ENCODE data around the gene ELN. TPM values are rescaled to one million over a fixed set of nuclear protein-coding genes. Genes with fewer than 3 reads are reported as not detected.

ELN gene
- total and polyA plus RNA-seq, 2 donors (not counting 1 experiment from before 2014, with no cell fraction given), result not detected

DNA sequence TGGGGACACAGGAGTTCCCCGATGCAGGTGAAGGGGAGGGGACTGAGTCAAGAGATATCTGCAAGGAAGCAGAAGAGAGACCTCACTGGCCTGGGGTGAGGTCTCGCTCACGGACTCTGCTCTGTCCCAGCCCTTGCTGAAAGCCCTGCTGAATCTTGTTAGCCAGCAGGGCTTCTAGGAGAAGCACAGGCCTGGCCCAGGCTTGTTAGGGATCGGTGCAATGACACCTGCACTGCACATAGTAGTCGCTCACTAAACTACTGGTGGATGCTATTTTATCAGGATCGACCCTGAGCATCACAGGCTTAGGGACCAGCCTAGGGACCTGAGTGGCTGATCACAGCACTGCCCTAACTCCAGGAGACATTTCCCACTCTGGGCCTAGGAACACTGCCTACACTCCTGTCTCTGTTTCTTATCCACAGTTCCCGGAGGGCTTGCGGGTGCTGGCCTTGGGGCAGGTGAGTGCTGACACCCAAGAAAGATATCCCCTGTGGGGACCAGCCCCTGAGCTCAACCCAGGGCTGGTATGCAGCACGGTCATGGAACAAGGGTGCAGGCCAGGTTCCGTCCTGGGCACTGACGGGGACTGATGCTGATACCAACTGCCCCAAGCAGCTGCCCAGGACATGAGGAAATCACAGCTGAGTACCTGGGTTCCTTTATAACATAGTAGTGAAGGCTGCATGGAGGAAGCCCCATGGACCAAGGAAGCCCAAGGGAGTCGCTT is 13.0 kb downstream of the ELN start:
- H3K27me3 ChIP-seq (replicated peaks in 1 of 4; ENCODE audit: control extremely low read depth in 1 of 4, control insufficient read depth in 3 of 4, insufficient read depth in 4 of 4, low read length in 3 of 4), result no peaks in the 10 kb centered on the region
- ChIA-PET POLR2A (no interaction called here), CTCF (interaction anchor here (1.2 kb wide), 1 partner anchor 14 kb away, joined by 4 read pairs; no protein-coding TSS in a partner anchor)
- Mint-ChIP-seq H3K4me3 (no peak overlapping the region), H3K27ac (no peak overlapping the region), H3K4me1 (no peaks in the 10 kb centered on the region), H3K9me3 (ENCODE audit: insufficient read depth) (no peaks in the 10 kb centered on the region), H3K27me3 (peaks cover 7% of the 10 kb centered on the region)
- H3K4me2 ChIP-seq (replicated peaks; ENCODE audit: low read depth, low read length, poor library complexity, severe bottlenecking), result no peak overlapping the region
- H4K20me1 ChIP-seq (ENCODE audit: control insufficient read depth, insufficient read depth, low read length, poor library complexity, severe bottlenecking), result no peaks in the 10 kb centered on the region
- WGBS (ENCODE audit: insufficient coverage), result 95% methylated on average over 12 of the region's 12 CpGs
- no peak overlapping the region for H3K4me3 ChIP-seq (ENCODE audit: control extremely low read depth in 1 of 5, extremely low read depth in 1 of 5, insufficient read depth in 1 of 5, low read depth in 2 of 5, low read length in 4 of 5)
- H3K27ac ChIP-seq (ENCODE audit: low read length in 2 of 2), result no peak overlapping the region
- no peaks in the 10 kb centered on the region for H3K79me2 ChIP-seq (ENCODE audit: control insufficient read depth, insufficient read depth, low read length)
- intact Hi-C loops (cut with micrococcal nuclease), result no loop called here
- no peak for TF ChIP-seq EZH2 (IDR thresholded peaks at IDR 0.05; ENCODE audit: borderline replicate concordance, insufficient read depth, low read depth, low read length, poor library complexity, severe bottlenecking)
- TF ChIP-seq, protein P1, sequence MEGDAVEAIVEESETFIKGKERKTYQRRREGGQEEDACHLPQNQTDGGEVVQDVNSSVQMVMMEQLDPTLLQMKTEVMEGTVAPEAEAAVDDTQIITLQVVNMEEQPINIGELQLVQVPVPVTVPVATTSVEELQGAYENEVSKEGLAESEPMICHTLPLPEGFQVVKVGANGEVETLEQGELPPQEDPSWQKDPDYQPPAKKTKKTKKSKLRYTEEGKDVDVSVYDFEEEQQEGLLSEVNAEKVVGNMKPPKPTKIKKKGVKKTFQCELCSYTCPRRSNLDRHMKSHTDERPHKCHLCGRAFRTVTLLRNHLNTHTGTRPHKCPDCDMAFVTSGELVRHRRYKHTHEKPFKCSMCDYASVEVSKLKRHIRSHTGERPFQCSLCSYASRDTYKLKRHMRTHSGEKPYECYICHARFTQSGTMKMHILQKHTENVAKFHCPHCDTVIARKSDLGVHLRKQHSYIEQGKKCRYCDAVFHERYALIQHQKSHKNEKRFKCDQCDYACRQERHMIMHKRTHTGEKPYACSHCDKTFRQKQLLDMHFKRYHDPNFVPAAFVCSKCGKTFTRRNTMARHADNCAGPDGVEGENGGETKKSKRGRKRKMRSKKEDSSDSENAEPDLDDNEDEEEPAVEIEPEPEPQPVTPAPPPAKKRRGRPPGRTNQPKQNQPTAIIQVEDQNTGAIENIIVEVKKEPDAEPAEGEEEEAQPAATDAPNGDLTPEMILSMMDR (IDR thresholded peaks at IDR 0.05), result no peak
- no peaks in the 10 kb centered on the region for H3K9me3 ChIP-seq (ENCODE audit: control extremely low read depth in 1 of 3, control insufficient read depth in 2 of 3, insufficient read depth in 1 of 3, low read length in 2 of 3)
- H3K4me1 ChIP-seq (ENCODE audit: control insufficient read depth in 2 of 2, insufficient read depth in 2 of 2, low read length in 2 of 2), result no peaks in the 10 kb centered on the region
- ATAC-seq (ENCODE audit: low read depth) (no peak), DNase-seq (no peak)
- H3K9ac ChIP-seq (ENCODE audit: low read length), result no peak overlapping the region
- H2AFZ ChIP-seq (ENCODE audit: insufficient read depth, low read depth, low read length, poor library complexity, severe bottlenecking), result no peak overlapping the region
- H3K36me3 ChIP-seq (replicated peaks in 1 of 2; ENCODE audit: control extremely low read depth in 1 of 2, control insufficient read depth in 1 of 2, extremely low read depth in 1 of 2, insufficient read depth in 2 of 2, low read length in 1 of 2), result no peaks in the 10 kb centered on the region

DNA sequence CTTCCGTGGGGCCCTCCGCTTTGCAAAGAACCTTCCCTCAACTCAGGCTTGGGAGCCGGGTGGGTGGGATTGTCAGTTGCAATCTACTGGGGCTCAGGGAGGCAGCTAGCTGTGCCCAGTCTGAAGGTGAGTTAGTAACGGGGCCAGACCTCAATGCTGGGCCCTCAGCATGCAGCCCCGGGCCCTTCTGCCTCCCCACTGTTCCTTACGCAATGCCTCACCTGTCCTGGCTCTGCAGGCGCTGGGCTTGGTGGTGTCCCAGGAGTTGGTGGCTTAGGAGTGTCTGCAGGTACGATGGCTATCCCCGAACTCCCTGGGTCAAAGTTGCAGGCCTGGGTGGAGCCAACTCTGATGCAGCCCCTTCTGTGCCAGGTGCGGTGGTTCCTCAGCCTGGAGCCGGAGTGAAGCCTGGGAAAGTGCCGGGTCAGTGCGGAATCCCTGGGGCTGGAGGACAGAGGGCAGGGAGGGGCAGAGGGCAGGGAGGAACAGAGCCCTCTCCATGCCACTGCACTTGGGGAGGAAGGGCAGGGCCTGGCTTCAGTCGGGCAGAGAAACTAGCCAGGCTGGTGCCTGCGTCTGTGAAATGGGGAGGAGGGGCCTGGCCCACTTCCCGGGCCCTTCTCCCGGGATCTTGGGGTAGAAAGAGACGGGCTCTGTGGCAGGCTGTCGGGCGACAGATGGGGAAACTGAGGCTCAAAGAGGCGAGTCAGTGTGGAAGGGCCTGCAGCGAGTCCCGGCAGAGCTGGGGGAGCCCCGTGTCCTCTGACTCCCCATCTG is 15.0 kb downstream of the ELN start:
- no peaks in the 10 kb centered on the region for H3K27me3 ChIP-seq (replicated peaks in 1 of 4; ENCODE audit: control extremely low read depth in 1 of 4, control insufficient read depth in 3 of 4, insufficient read depth in 4 of 4, low read length in 3 of 4)
- H3K27ac ChIP-seq (ENCODE audit: low read length in 2 of 2), result no peak overlapping the region
- no peak overlapping the region for H3K4me3 ChIP-seq (ENCODE audit: control extremely low read depth in 1 of 5, extremely low read depth in 1 of 5, insufficient read depth in 1 of 5, low read depth in 2 of 5, low read length in 4 of 5)
- no peaks in the 10 kb centered on the region for H3K4me1 ChIP-seq (ENCODE audit: control insufficient read depth in 2 of 2, insufficient read depth in 2 of 2, low read length in 2 of 2)
- no peak overlapping the region for H2AFZ ChIP-seq (ENCODE audit: insufficient read depth, low read depth, low read length, poor library complexity, severe bottlenecking)
- Mint-ChIP-seq H3K27ac (no peak overlapping the region), H3K27me3 (peaks cover 6% of the 10 kb centered on the region), H3K9me3 (ENCODE audit: insufficient read depth) (no peaks in the 10 kb centered on the region), H3K4me3 (no peak overlapping the region), H3K4me1 (no peaks in the 10 kb centered on the region)
- no peaks in the 10 kb centered on the region for H3K9me3 ChIP-seq (ENCODE audit: control extremely low read depth in 1 of 3, control insufficient read depth in 2 of 3, insufficient read depth in 1 of 3, low read length in 2 of 3)
- ChIA-PET CTCF (interaction anchor here (0.7 kb wide), 1 partner anchor 400 kb away, joined by 3 read pairs; no protein-coding TSS in a partner anchor), POLR2A (no interaction called here)
- 87% methylated on average over 22 of the region's 24 CpGs for WGBS (ENCODE audit: insufficient coverage)
- no peak overlapping the region for H3K9ac ChIP-seq (ENCODE audit: low read length)
- H3K79me2 ChIP-seq (ENCODE audit: control insufficient read depth, insufficient read depth, low read length), result no peaks in the 10 kb centered on the region
- no peaks in the 10 kb centered on the region for H4K20me1 ChIP-seq (ENCODE audit: control insufficient read depth, insufficient read depth, low read length, poor library complexity, severe bottlenecking)
- intact Hi-C loops (cut with micrococcal nuclease), result no loop called here
- H3K36me3 ChIP-seq (replicated peaks in 1 of 2; ENCODE audit: control extremely low read depth in 1 of 2, control insufficient read depth in 1 of 2, extremely low read depth in 1 of 2, insufficient read depth in 2 of 2, low read length in 1 of 2), result no peaks in the 10 kb centered on the region
- no peak for TF ChIP-seq EZH2 (IDR thresholded peaks at IDR 0.05; ENCODE audit: borderline replicate concordance, insufficient read depth, low read depth, low read length, poor library complexity, severe bottlenecking)
- TF ChIP-seq, protein P1 (IDR thresholded peaks at IDR 0.05), result no peak
- ATAC-seq (ENCODE audit: low read depth) (no peak), DNase-seq (no peak)
- H3K4me2 ChIP-seq (replicated peaks; ENCODE audit: low read depth, low read length, poor library complexity, severe bottlenecking), result no peak overlapping the region
